Measurements from ENCODE around the gene SEMA6A. TPM values are rescaled to one million over a fixed set of nuclear protein-coding genes. Genes with fewer than 3 reads are reported as not detected.

Gene SEMA6A
- polyA plus RNA-seq, 1 of the 3 experiments (the other 2 are of a cell fraction): 0.18 TPM

GRCh38 chr5:116573702-116574366 lies 789 bp downstream of the SEMA6A start:
- peaks cover 55% of the 10 kb centered on the region for H3K27me3 ChIP-seq (ENCODE audit: insufficient read depth)
- TF ChIP-seq MEF2A (IDR thresholded peaks at IDR 0.05; ENCODE audit: borderline replicate concordance, low read depth) (no peak), MAX (IDR thresholded peaks at IDR 0.05; ENCODE audit: low read depth) (no peak), RCOR1 (IDR thresholded peaks at IDR 0.05; ENCODE audit: low read length) (no peak), NFIC (IDR thresholded peaks at IDR 0.05; ENCODE audit: borderline replicate concordance) (no peak), MXI1 (IDR thresholded peaks at IDR 0.05; ENCODE audit: low read depth, low read length) (no peak), REST (IDR thresholded peaks at IDR 0.05; ENCODE audit: low read depth, low read length) (no peak), GABPA (IDR thresholded peaks at IDR 0.05; ENCODE audit: low read depth) (no peak), TEAD4 (IDR thresholded peaks at IDR 0.05; ENCODE audit: borderline replicate concordance, insufficient read depth) (no peak), USF2 (IDR thresholded peaks at IDR 0.05; ENCODE audit: borderline replicate concordance, low read depth, low read length) (no peak), ELF1 (IDR thresholded peaks at IDR 0.05) (no peak), CHD2 (IDR thresholded peaks at IDR 0.05; ENCODE audit: low read length, partially characterized antibody) (no peak), TAF1 (IDR thresholded peaks at IDR 0.05; ENCODE audit: borderline replicate concordance, low read depth, low read length) (no peak), YY1 (IDR thresholded peaks at IDR 0.05; ENCODE audit: low read depth) (no peak), PBX3 (IDR thresholded peaks at IDR 0.05) (no peak)
- DNase-seq: peak; percentile 69
- H3K9ac ChIP-seq: no peak overlapping the region
- 1% methylated on average over 17 of the region's 61 CpGs for WGBS (ENCODE audit: low lambda C conversion rate)
- H3K27ac ChIP-seq (ENCODE audit: low read depth in 2 of 2, low read length in 1 of 2): peak overlapping the region in 1 of 2 experiments; percentile 73; a peak in 1 of 4 replicates
- peak overlapping the region; percentile 99 for H3K4me2 ChIP-seq
- peaks cover 0 to 22% of the 10 kb centered on the region in 2 experiments; a peak in 1 of 4 replicates for H3K4me1 ChIP-seq (ENCODE audit: control insufficient read depth in 1 of 2, insufficient read depth in 2 of 2, low read depth in 1 of 2, low read length in 1 of 2)
- H3K79me2 ChIP-seq (ENCODE audit: insufficient read depth): no peaks in the 10 kb centered on the region
- peak overlapping the region; percentile 73 for H2AFZ ChIP-seq (ENCODE audit: low read depth)
- H3K36me3 ChIP-seq (replicated peaks in 1 of 2; ENCODE audit: control insufficient read depth in 1 of 2, insufficient read depth in 2 of 2, low read length in 1 of 2): no peaks in the 10 kb centered on the region
- no peaks in the 10 kb centered on the region for H3F3A ChIP-seq (replicated peaks; ENCODE audit: insufficient read depth)
- H3K9me2 ChIP-seq: no peaks in the 10 kb centered on the region
- POLR2A ChIA-PET: no interaction called here
- CTCF ChIA-PET: interaction anchor here (1.0 to 6.5 kb wide), 3 partner anchors 18 to 436 kb away, joined by 3 to 46 read pairs (median 13); no protein-coding TSS in a partner anchor
- H3K4me3 ChIP-seq (ENCODE audit: low read depth in 2 of 2, low read length in 1 of 2): peak overlapping the region; percentile 56 to 76
- no peaks in the 10 kb centered on the region for H3K9me3 ChIP-seq
- H4K20me1 ChIP-seq (ENCODE audit: insufficient read depth): no peaks in the 10 kb centered on the region
